ENCODE measurements around the gene NMS. TPM values are rescaled to one million over a fixed set of nuclear protein-coding genes. Genes with fewer than 3 reads are reported as not detected.

The NMS gene
- total and polyA plus RNA-seq, 7 donors: not detected

- H3K27me3 ChIP-seq: no peaks in the 10 kb centered on the region
- H3K27ac ChIP-seq: no peak overlapping the region
- DNase-seq: no peak
- H3K36me3 ChIP-seq: no peaks in the 10 kb centered on the region
- intact Hi-C loops (cut with DNase I): no loop called here
- H3K4me1 ChIP-seq: no peaks in the 10 kb centered on the region
- no peak for TF ChIP-seq POLR2A (IDR thresholded peaks at IDR 0.05)
- WGBS, 2 donors: 20 to 66% methylated on average over 1 of the region's 1 CpG
- no peak overlapping the region for H3K4me3 ChIP-seq
- H3K9me3 ChIP-seq: no peaks in the 10 kb centered on the region
These were observed 52.1 kb downstream of the NMS start for GRCh38 chr2:100522430-100522829.

GRCh38 chr2:100524331-100524730 lies 54.0 kb downstream of the NMS start:
- TF ChIP-seq CTCF (IDR thresholded peaks at IDR 0.05) (no peak), EP300 (IDR thresholded peaks at IDR 0.05) (no peak), POLR2AphosphoS5 (IDR thresholded peaks at IDR 0.05) (no peak), POLR2A (IDR thresholded peaks at IDR 0.05) (no peak)
- intact Hi-C loops (cut with DNase I): no loop called here

GRCh38 chr2:100526868-100527267 lies 56.6 kb downstream of the NMS start:
- intact Hi-C loops (cut with DNase I): no loop called here
- H3K4me3 ChIP-seq: no peak overlapping the region
- 36 to 69% methylated on average over 1 of the region's 1 CpG for WGBS, 2 donors
- no peak for DNase-seq
- no peak overlapping the region for H3K27ac ChIP-seq
- no peaks in the 10 kb centered on the region for H3K27me3 ChIP-seq
- no peaks in the 10 kb centered on the region for H3K9me3 ChIP-seq
- TF ChIP-seq POLR2AphosphoS5 (IDR thresholded peaks at IDR 0.05) (no peak), POLR2A (IDR thresholded peaks at IDR 0.05) (no peak), EP300 (IDR thresholded peaks at IDR 0.05) (no peak), CTCF (IDR thresholded peaks at IDR 0.05) (no peak)
- no peaks in the 10 kb centered on the region for H3K4me1 ChIP-seq
- H3K36me3 ChIP-seq: no peaks in the 10 kb centered on the region

More at GRCh38 chr2:100524331-100524730, 54.0 kb downstream of the NMS start:
- Histone ChIP-seq H3K27me3 (no peaks in the 10 kb centered on the region), H3K27ac (no peak overlapping the region), H3K4me3 (no peak overlapping the region), H3K4me1 (no peaks in the 10 kb centered on the region), H3K36me3 (no peaks in the 10 kb centered on the region), H3K9me3 (no peaks in the 10 kb centered on the region)
- DNase-seq: no peak
- 90 to 92% methylated on average over 2 of the region's 2 CpGs for WGBS, 2 donors

GRCh38 chr2:100527440-100528015 lies 57.2 kb downstream of the NMS start:
- DNase-seq: no peak
- intact Hi-C loops (cut with DNase I): no loop called here
- 75 to 84% methylated on average over 7 of the region's 7 CpGs for WGBS, 2 donors

GRCh38 chr2:100529176-100529575 lies 58.9 kb downstream of the NMS start:
- intact Hi-C loops (cut with DNase I): no loop called here
- DNase-seq: no peak
- no peaks in the 10 kb centered on the region for H3K36me3 ChIP-seq
- H3K4me3 ChIP-seq: no peak overlapping the region
- 88 to 91% methylated on average over 8 of the region's 8 CpGs for WGBS, 2 donors
- no peak overlapping the region for H3K27ac ChIP-seq
- H3K4me1 ChIP-seq: no peaks in the 10 kb centered on the region
- no peaks in the 10 kb centered on the region for H3K27me3 ChIP-seq
- no peaks in the 10 kb centered on the region for H3K9me3 ChIP-seq
- TF ChIP-seq POLR2A (IDR thresholded peaks at IDR 0.05) (no peak), EP300 (IDR thresholded peaks at IDR 0.05) (no peak), POLR2AphosphoS5 (IDR thresholded peaks at IDR 0.05) (no peak), CTCF (IDR thresholded peaks at IDR 0.05) (no peak)

More at GRCh38 chr2:100527440-100528015, 57.2 kb downstream of the NMS start:
- Histone ChIP-seq H3K4me3 (no peak overlapping the region), H3K27ac (no peak overlapping the region), H3K36me3 (no peaks in the 10 kb centered on the region), H3K27me3 (no peaks in the 10 kb centered on the region), H3K9me3 (no peaks in the 10 kb centered on the region), H3K4me1 (no peaks in the 10 kb centered on the region)
- no peak for TF ChIP-seq CTCF (IDR thresholded peaks at IDR 0.05)
- no peak for TF ChIP-seq EP300 (IDR thresholded peaks at IDR 0.05)
- TF ChIP-seq POLR2A (IDR thresholded peaks at IDR 0.05): no peak
- no peak for TF ChIP-seq POLR2AphosphoS5 (IDR thresholded peaks at IDR 0.05)
